RPMI8226 (cell line): ENCODE measurements around the gene FANCE.
"Not testable (repeated sequence)": the region's sequence is repeated elsewhere in the genome, so short reads cannot be mapped to it uniquely, and the experiment has no call there.

Source experiments
- DNase-seq: peaks from one replicate; pipeline ENCODE4 v3.0.0-alpha.2; 2015

FANCE gene

GRCh38 chr6:35432702-35433101 is 19.4 kb upstream of the FANCE start:
- not testable (repeated sequence) for DNase-seq

DNA sequence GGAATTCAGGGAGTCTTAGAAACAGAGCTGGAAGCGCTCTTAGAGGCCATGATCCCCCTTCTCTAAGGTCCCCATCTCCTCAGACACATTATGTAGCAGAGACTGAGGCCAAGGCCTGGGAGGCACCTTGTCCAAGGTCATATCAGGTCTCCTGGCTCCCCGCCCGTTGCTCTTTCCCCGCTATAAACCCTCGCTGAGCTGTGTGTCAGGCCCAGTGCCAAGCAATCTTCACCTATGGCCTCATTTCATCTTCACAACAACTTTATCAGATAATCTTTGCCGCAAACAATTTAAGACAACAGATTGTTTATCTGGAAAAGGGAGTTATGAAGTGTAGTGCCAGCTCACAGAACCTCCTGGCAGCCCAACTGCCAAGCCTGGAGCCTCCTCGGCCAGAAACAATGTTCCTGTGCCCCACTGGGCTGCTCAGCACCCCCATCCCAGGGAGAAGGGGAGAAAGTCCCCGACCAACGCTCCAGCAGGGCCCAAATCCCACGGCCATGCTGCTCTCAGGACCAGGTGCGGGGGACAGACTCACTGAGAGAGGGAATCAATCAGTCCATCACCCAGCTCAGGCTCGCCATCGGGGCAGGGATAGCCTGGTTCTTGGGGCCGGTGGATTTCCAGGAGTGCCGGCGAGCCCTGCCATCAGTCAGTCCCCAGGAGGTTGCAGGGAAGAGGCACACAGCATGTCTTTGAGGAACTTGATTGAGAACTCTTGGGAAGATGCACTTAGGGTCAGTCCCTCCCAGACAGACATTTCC is 16.9 kb upstream of the FANCE start:
- peak; percentile 32 for DNase-seq

DNA sequence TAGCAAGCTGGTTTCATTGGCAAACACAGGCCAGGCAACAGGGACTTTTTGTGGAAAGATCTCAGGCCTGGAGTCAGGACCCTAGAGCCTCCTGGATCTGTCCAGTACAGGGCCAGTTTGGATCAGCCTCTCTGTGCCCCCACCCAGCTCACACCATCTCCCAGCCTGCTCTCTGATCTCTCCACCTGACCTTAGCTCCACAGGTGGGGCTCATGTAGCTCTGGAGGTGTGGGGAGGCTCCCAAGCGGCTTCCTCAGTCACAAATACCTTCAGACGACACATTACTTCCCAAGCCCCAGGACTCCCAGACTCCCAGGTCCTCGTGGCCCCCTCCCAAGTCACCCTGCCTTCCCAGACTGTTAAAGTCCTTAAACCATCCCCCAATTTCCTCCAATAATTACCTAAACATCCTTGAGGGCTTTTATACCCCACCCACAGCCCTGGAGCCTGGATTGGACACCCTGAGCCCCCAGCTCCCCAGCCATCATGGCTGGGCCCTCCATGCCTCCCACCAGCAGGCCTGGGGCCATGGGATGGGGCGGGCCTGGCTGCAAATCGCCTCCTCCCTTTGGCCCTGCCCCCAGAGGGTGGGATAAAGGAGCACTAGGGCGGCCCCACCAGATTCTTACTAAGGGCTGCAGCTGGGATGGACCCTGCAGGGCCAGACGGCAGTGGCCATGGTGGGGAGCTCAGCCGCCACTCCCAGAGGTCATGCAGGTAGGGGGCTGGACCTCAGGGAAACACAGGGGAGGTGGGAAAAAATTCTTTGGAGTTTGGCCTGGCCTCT is 15.9 kb upstream of the FANCE start:
- DNase-seq, result no peak

- DNase-seq, result peak; percentile 30
Observed at GRCh38 chr6:35438378-35439065, 13.6 kb upstream of the FANCE start.

- DNase-seq, result no peak
Observed at GRCh38 chr6:35439308-35439707, 12.8 kb upstream of the FANCE start.

DNA sequence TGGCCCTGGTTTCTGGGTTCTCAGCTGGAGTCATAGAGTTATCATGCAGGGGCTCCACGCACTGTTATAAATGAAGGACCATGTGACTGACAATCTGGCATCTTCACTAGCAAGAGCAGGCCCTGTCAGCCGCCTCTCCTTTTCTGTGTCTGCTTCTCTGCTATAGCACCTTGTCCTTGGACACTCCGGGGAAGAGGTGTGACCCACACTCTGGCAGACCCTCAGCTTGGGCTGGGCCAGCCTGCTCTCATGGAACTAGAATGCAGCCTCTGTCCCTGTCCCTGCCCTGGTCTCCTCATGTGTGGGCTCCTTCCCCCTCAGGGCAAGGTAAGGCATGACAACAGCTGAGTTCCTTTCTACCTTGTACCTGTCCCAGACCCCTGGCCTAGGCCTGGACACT is 10.9 kb upstream of the FANCE start:
- DNase-seq, result no peak

DNA sequence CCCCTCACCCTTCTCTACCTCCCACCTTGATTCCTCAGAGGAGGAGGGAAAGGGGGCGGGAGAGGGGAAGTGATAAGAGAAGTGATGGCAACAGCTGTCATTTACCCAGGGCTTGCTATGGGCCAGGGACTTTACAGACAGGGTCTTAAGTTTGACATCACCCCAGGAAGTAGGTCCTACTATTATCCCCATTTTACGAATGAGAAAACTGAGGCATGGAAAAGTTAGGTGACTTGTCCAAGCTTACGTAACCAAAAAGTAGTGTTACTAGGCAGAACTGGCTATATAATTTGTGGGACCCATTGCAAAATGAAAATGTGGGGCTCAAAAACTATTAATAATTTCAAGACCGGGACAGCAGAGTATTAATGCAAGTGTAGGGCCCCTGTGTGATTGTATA is 10.5 kb upstream of the FANCE start:
- no peak for DNase-seq

GRCh38 chr6:35442693-35443092 is 9.4 kb upstream of the FANCE start:
- no peak for DNase-seq

DNA sequence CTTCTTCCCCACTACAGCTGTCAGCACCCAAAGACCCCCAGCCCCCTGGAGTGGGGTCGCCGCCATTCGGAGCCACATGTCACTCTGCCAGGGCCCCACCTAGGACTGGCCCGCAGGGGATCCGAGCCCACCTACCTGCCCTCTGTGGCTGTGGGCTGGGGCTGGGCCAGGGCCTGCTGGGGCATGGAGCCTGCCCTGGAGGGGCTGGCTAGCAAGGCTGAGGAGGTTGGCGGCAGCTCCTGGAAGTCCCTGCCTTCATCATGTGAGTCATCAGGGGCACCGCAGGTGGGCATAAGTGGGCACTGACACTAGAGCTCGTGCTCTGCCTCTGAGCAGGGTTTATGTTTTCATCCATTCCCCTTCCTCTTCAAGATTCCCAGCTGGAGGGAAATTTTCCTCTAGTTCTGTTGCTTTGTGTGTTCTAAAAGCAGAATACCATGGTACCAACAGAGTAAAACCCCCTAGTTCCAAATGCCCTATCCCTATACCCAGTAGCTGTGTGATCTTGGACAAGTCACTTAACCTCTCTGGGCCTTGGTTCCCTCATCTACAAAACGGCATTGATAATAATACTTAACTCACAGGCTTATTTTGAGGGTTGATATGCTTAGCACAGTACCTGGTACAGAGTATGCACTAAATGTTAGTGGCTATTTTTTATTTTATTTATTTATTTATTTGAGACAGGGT is 8.7 kb upstream of the FANCE start:
- no peak for DNase-seq

GRCh38 chr6:35445691-35446090 is 6.4 kb upstream of the FANCE start:
- DNase-seq, result no peak

GRCh38 chr6:35448191-35448590 is 3.9 kb upstream of the FANCE start:
- DNase-seq, result no peak

- peak; percentile 79 for DNase-seq
Observed at GRCh38 chr6:35449287-35449881, 2.8 kb upstream of the FANCE start.

DNA sequence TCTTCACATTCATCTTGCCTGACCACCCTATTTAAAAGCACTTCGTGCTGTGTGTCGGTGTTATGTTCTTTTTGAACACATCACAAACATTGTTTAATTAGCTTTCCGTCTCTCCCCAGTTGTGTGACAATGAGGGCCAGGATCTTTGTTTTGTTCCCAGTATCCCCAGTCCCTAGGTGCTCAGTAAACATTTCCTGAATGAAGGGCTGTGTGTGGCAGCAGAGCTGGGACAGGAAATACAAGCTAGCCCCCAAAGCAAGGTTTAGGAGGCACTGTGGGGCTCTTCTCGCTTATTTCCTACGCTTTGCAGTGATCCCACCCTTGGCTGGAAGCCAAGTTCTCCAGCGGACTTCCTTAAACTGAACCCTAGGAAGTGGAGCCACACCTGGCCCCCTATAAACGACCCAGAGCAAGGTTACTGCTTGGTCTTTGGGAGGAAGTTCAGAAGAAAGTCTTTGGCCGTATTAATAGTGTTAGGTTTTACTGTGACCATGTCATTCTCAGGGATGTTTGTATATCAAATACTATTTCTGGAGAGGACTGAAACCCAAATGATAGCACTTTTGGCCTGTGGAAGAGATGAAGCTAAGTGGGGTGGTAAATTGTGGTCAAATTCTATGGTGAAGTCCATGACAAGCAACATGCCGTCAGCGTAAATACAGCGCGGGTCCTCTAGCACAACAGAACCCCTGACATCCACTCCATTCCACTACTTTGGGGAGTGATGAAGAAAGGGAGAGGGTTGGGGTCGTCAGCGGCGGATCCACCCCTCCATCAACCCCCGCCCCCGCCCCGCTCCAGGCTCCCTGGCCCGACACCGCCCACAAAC is 570 bp upstream of the FANCE start:
- DNase-seq, result peak; percentile 34

GRCh38 chr6:35453236-35453635 is 1.1 kb downstream of the FANCE start:
- DNase-seq, result no peak

- DNase-seq, result no peak
Observed at GRCh38 chr6:35454391-35455110, 2.4 kb downstream of the FANCE start.

GRCh38 chr6:35457907-35458306 is 5.8 kb downstream of the FANCE start:
- no peak for DNase-seq

DNA sequence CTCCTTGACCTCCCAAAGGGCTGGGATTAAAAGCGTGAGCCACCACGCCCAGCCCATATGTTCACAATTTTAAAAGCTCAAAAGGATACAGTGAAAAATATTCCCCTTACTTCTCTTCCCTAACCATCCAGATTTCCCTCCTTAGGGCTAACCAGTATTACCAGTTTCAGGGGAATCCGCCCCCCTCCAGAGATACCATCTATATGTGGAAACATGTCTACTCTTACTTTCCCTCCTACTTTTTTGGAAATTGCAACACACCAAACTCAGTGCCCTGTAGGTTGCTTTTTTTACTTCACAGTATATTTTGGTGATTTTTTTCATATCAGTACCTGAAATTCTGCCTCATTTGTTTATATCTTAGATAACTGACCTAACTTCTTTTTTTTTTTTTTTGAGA is 9.1 kb downstream of the FANCE start:
- no peak for DNase-seq

- no peak for DNase-seq
Observed at GRCh38 chr6:35463292-35463691, 11.2 kb downstream of the FANCE start.

GRCh38 chr6:35465646-35466045 is 13.5 kb downstream of the FANCE start:
- no peak for DNase-seq

- DNase-seq, result peak; percentile 98
Observed at GRCh38 chr6:35468181-35468979, 16.2 kb downstream of the FANCE start, which contains the start of gene RPL10A. Gene RPL10A, plus strand, starts transcription at chr6:35468401. Its CDS starts 34 bp downstream, at chr6:35468435.
